H1 (cell line): ENCODE data around the gene RWDD1. TPM values are rescaled to one million over a fixed set of nuclear protein-coding genes. Genes with fewer than 3 reads are reported as not detected.

Experiments used
- CHD1 ChIP-seq: IDR thresholded peaks from 2 replicates; pipeline ENCODE4 v1.6.1; 2012; ENCODE audit warnings: low read depth, low read length, improper control_type of control experiment
- NANOG ChIP-seq: IDR thresholded peaks from 2 replicates; pipeline ENCODE4 v1.6.1; 2011; ENCODE audit warnings: low read length, low read depth, mild to moderate bottlenecking, inconsistent platforms; ENCODE audit not compliant: insufficient read depth, poor library complexity, severe bottlenecking
- POLR2A ChIP-seq, 2 experiments: IDR thresholded peaks; 1 replicate in 1 of 2; 2 replicates in 1 of 2; pipeline ENCODE4 v1.6.1; 2011; ENCODE audit warnings: low read depth in 2 of 2, low read length in 2 of 2, mild to moderate bottlenecking in 2 of 2; ENCODE audit errors: control extremely low read depth in 1 of 2
- RAD21 ChIP-seq, 2 experiments: IDR thresholded peaks in 1 of 2; conservative IDR thresholded peaks in 1 of 2; 2 replicates each; pipeline ENCODE4 v1.6.1; 2011; ENCODE audit warnings: low read depth in 2 of 2, low read length in 2 of 2, improper control_type of control experiment in 1 of 2, inconsistent platforms in 1 of 2, mild to moderate bottlenecking in 1 of 2, moderate library complexity in 1 of 2
- SIRT6 ChIP-seq: IDR thresholded peaks from one replicate; pipeline ENCODE4 v1.7.1; 2012; ENCODE audit warnings: low read length, inconsistent platforms
- SIX5 ChIP-seq: IDR thresholded peaks from 2 replicates; pipeline ENCODE4 v1.6.1; 2011; ENCODE audit warnings: mild to moderate bottlenecking, low read depth, low read length
- SP2 ChIP-seq: IDR thresholded peaks from 2 replicates; pipeline ENCODE4 v1.6.1; 2012; ENCODE audit warnings: mild to moderate bottlenecking, low read length, inconsistent platforms
- SP4 ChIP-seq: IDR thresholded peaks from 2 replicates; pipeline ENCODE4 v1.6.1; 2012; ENCODE audit warnings: low read length, inconsistent platforms
- polyA plus RNA-seq, 7 experiments: library from polyadenylated mRNA; depleted of rRNA in 3 of 7; stranded (reverse) in 5 of 7; unstranded in 2 of 7; fragments of >200 nt in 5 of 7; fragments of 200-250 nt in 2 of 7; gene quantifications; 1 replicate in 5 of 7; 2 replicates in 1 of 7; 4 replicates in 1 of 7; pipeline versions ENCODE4 v1.2.1 to v1.2.3, GENCODE V29; 2011 to 2013; ENCODE audit warnings: missing spikeins in 2 of 7, mixed read lengths in 2 of 7
- total RNA-seq: library from RNA; stranded (reverse); fragmentation: NEBNext Ultra II Directional; extraction: Animal tissue kit (Norgen Biotek cat#: 25700); gene quantifications from 2 replicates; pipeline ENCODE4 v1.2.1, GENCODE V29; 2021
- TF ChIP-seq, protein P1 (sequence below): fragments of 300-600 bp; sonication (generic); IDR thresholded peaks from 2 replicates; pipeline ENCODE4 v1.7.1; 2012; ENCODE audit warnings: low read length, moderate library complexity, mild to moderate bottlenecking, inconsistent platforms; ENCODE audit not compliant: insufficient replicate concordance
- TF ChIP-seq, protein P2 (sequence below): IDR thresholded peaks from 2 replicates; pipeline ENCODE4 v1.6.1; 2012; ENCODE audit warnings: inconsistent platforms
- TF ChIP-seq, protein P3 (sequence below): IDR thresholded peaks from 2 replicates; pipeline ENCODE4 v1.6.1; 2011; ENCODE audit warnings: low read depth, mild to moderate bottlenecking, low read length; ENCODE audit not compliant: insufficient read depth

The RWDD1 gene
- total and polyA plus RNA-seq, 2 of the 8 experiments (the other 6 are each of a cell fraction or from before 2014, with no cell fraction given): 19.5 to 35.2 TPM

DNA sequence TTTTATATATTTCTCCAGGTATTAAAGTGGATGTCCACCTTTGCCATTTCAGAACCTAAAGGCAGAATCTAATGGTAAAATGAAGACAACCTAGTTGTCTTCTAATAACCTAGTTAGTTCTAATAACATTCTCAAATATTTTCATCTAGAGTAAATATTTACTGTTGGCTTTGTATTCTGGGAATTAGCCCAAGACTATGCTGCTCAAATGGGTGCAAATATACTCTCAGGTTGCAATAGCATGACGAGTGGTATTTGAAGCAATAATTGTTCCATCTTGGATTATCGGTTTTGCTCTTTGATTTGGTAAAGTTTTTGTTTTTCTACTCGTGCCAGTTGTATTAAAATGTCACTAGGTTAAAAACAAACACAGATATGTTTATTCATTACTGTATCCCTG, 23.9 kb downstream of the RWDD1 start (continued):
- TF ChIP-seq, protein P1, sequence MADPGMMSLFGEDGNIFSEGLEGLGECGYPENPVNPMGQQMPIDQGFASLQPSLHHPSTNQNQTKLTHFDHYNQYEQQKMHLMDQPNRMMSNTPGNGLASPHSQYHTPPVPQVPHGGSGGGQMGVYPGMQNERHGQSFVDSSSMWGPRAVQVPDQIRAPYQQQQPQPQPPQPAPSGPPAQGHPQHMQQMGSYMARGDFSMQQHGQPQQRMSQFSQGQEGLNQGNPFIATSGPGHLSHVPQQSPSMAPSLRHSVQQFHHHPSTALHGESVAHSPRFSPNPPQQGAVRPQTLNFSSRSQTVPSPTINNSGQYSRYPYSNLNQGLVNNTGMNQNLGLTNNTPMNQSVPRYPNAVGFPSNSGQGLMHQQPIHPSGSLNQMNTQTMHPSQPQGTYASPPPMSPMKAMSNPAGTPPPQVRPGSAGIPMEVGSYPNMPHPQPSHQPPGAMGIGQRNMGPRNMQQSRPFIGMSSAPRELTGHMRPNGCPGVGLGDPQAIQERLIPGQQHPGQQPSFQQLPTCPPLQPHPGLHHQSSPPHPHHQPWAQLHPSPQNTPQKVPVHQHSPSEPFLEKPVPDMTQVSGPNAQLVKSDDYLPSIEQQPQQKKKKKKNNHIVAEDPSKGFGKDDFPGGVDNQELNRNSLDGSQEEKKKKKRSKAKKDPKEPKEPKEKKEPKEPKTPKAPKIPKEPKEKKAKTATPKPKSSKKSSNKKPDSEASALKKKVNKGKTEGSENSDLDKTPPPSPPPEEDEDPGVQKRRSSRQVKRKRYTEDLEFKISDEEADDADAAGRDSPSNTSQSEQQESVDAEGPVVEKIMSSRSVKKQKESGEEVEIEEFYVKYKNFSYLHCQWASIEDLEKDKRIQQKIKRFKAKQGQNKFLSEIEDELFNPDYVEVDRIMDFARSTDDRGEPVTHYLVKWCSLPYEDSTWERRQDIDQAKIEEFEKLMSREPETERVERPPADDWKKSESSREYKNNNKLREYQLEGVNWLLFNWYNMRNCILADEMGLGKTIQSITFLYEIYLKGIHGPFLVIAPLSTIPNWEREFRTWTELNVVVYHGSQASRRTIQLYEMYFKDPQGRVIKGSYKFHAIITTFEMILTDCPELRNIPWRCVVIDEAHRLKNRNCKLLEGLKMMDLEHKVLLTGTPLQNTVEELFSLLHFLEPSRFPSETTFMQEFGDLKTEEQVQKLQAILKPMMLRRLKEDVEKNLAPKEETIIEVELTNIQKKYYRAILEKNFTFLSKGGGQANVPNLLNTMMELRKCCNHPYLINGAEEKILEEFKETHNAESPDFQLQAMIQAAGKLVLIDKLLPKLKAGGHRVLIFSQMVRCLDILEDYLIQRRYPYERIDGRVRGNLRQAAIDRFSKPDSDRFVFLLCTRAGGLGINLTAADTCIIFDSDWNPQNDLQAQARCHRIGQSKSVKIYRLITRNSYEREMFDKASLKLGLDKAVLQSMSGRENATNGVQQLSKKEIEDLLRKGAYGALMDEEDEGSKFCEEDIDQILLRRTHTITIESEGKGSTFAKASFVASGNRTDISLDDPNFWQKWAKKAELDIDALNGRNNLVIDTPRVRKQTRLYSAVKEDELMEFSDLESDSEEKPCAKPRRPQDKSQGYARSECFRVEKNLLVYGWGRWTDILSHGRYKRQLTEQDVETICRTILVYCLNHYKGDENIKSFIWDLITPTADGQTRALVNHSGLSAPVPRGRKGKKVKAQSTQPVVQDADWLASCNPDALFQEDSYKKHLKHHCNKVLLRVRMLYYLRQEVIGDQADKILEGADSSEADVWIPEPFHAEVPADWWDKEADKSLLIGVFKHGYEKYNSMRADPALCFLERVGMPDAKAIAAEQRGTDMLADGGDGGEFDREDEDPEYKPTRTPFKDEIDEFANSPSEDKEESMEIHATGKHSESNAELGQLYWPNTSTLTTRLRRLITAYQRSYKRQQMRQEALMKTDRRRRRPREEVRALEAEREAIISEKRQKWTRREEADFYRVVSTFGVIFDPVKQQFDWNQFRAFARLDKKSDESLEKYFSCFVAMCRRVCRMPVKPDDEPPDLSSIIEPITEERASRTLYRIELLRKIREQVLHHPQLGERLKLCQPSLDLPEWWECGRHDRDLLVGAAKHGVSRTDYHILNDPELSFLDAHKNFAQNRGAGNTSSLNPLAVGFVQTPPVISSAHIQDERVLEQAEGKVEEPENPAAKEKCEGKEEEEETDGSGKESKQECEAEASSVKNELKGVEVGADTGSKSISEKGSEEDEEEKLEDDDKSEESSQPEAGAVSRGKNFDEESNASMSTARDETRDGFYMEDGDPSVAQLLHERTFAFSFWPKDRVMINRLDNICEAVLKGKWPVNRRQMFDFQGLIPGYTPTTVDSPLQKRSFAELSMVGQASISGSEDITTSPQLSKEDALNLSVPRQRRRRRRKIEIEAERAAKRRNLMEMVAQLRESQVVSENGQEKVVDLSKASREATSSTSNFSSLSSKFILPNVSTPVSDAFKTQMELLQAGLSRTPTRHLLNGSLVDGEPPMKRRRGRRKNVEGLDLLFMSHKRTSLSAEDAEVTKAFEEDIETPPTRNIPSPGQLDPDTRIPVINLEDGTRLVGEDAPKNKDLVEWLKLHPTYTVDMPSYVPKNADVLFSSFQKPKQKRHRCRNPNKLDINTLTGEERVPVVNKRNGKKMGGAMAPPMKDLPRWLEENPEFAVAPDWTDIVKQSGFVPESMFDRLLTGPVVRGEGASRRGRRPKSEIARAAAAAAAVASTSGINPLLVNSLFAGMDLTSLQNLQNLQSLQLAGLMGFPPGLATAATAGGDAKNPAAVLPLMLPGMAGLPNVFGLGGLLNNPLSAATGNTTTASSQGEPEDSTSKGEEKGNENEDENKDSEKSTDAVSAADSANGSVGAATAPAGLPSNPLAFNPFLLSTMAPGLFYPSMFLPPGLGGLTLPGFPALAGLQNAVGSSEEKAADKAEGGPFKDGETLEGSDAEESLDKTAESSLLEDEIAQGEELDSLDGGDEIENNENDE: no peak
- TF ChIP-seq SP4: no peak
- TF ChIP-seq POLR2A (IDR thresholded peaks at IDR 0.05; ENCODE audit: control extremely low read depth in 1 of 2, low read depth in 2 of 2, low read length in 2 of 2): no peak
- TF ChIP-seq NANOG: no peak
- TF ChIP-seq, protein P2, sequence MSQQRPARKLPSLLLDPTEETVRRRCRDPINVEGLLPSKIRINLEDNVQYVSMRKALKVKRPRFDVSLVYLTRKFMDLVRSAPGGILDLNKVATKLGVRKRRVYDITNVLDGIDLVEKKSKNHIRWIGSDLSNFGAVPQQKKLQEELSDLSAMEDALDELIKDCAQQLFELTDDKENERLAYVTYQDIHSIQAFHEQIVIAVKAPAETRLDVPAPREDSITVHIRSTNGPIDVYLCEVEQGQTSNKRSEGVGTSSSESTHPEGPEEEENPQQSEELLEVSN: no peak
- TF ChIP-seq RAD21 (IDR thresholded peaks at IDR 0.05 in 1 of 2, conservative IDR thresholded peaks at IDR 0.05 in 1 of 2; ENCODE audit: low read depth in 2 of 2, low read length in 2 of 2): no peak
- no peak for TF ChIP-seq CHD1
- TF ChIP-seq, protein P3, sequence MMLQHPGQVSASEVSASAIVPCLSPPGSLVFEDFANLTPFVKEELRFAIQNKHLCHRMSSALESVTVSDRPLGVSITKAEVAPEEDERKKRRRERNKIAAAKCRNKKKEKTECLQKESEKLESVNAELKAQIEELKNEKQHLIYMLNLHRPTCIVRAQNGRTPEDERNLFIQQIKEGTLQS: no peak
- TF ChIP-seq SIRT6: no peak
- no peak for TF ChIP-seq SIX5
- no peak for TF ChIP-seq SP2
